ENCODE results near the gene FLNC. TPM values are rescaled to one million over a fixed set of nuclear protein-coding genes. Genes with fewer than 3 reads are reported as not detected.

FLNC gene, protein sequence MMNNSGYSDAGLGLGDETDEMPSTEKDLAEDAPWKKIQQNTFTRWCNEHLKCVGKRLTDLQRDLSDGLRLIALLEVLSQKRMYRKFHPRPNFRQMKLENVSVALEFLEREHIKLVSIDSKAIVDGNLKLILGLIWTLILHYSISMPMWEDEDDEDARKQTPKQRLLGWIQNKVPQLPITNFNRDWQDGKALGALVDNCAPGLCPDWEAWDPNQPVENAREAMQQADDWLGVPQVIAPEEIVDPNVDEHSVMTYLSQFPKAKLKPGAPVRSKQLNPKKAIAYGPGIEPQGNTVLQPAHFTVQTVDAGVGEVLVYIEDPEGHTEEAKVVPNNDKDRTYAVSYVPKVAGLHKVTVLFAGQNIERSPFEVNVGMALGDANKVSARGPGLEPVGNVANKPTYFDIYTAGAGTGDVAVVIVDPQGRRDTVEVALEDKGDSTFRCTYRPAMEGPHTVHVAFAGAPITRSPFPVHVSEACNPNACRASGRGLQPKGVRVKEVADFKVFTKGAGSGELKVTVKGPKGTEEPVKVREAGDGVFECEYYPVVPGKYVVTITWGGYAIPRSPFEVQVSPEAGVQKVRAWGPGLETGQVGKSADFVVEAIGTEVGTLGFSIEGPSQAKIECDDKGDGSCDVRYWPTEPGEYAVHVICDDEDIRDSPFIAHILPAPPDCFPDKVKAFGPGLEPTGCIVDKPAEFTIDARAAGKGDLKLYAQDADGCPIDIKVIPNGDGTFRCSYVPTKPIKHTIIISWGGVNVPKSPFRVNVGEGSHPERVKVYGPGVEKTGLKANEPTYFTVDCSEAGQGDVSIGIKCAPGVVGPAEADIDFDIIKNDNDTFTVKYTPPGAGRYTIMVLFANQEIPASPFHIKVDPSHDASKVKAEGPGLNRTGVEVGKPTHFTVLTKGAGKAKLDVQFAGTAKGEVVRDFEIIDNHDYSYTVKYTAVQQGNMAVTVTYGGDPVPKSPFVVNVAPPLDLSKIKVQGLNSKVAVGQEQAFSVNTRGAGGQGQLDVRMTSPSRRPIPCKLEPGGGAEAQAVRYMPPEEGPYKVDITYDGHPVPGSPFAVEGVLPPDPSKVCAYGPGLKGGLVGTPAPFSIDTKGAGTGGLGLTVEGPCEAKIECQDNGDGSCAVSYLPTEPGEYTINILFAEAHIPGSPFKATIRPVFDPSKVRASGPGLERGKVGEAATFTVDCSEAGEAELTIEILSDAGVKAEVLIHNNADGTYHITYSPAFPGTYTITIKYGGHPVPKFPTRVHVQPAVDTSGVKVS (N-terminal part only)
- total RNA-seq = under 1 TPM; 0.14 to 0.16 TPM

DNA sequence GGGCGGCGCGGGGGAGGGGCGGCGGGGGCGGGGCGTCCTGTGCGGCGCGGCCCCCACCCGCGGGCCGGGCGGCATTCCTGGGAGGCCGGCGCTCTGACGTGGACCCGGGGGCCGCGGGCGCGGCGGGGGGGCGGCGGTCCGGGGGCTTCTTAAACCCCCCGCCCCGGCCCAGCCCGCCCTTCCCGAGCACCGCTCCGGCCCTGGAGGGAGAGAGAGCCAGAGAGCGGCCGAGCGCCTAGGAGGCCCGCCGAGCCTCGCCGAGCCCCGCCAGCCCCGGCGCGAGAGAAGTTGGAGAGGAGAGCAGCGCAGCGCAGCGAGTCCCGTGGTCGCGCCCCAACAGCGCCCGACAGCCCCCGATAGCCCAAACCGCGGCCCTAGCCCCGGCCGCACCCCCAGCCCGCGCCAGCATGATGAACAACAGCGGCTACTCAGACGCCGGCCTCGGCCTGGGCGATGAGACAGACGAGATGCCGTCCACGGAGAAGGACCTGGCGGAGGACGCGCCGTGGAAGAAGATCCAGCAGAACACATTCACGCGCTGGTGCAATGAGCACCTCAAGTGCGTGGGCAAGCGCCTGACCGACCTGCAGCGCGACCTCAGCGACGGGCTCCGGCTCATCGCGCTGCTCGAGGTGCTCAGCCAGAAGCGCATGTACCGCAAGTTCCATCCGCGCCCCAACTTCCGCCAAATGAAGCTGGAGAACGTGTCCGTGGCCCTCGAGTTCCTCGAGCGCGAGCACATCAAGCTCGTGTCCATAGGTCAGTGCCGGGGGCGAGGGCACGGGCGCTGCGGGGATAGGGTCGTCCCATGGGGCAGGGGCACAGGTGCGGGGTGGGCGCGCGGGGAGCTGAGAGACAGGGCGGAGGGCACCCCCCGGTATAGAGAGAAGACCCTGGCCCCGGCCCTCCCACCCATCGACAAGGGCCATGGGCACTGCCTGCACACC is at the start of gene FLNC:
TSS of gene FLNC (plus strand) at position 176 of the 947 bp plus-strand sequence. CDS start at position 408, 232 bp downstream.
- ChIA-PET CTCF (interaction anchor here (1.0 to 4.2 kb wide), 4 partner anchors 12 to 38 kb away, joined by 3 to 22 read pairs (median 8); partner anchors contain the start of genes ATP6V1F and CCDC136), POLR2A (interaction anchor here (1.0 kb wide), 1 partner anchor 92 kb away, joined by 3 read pairs; no protein-coding TSS in a partner anchor)
- Mint-ChIP-seq H3K9me3 (no peaks in the 10 kb centered on the region), H3K4me3 (peak within 1 kb of the TSS; percentile 50), H3K27ac (no peak within 1 kb of the TSS), H3K4me1 (ENCODE audit: low read depth) (peaks cover 15% of the 10 kb centered on the region), H3K36me3 (ENCODE audit: low read depth) (no peaks in the 10 kb centered on the region), H3K27me3 (peaks cover 38% of the 10 kb centered on the region)
- TF ChIP-seq, protein P1, sequence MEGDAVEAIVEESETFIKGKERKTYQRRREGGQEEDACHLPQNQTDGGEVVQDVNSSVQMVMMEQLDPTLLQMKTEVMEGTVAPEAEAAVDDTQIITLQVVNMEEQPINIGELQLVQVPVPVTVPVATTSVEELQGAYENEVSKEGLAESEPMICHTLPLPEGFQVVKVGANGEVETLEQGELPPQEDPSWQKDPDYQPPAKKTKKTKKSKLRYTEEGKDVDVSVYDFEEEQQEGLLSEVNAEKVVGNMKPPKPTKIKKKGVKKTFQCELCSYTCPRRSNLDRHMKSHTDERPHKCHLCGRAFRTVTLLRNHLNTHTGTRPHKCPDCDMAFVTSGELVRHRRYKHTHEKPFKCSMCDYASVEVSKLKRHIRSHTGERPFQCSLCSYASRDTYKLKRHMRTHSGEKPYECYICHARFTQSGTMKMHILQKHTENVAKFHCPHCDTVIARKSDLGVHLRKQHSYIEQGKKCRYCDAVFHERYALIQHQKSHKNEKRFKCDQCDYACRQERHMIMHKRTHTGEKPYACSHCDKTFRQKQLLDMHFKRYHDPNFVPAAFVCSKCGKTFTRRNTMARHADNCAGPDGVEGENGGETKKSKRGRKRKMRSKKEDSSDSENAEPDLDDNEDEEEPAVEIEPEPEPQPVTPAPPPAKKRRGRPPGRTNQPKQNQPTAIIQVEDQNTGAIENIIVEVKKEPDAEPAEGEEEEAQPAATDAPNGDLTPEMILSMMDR (IDR thresholded peaks at IDR 0.05) = no peak
- intact Hi-C loops (cut with micrococcal nuclease) = no loop called here
- ATAC-seq (peak; percentile 59), DNase-seq (peak; percentile 59)

DNA sequence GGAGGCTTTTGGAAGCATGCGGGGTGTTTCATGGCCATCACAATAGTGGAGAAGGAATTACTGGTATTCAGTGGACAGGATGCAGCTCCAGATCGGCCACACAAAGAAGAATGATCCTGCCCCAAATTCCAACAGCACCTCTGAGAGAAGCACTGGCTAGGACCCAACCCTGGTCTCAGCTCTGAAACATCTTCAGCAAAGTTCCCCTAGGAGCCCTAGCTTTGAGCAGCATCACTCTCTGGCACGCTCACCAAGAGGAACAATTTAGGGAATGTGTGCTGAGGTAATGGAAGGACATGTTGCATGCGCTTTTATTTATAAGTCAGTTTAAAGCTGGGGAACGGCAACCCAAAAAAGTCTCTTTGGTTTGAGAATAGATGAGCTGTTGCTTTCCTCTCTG is 49.1 kb upstream of the FLNC start:
- ATAC-seq (no peak), DNase-seq (no peak)
- ChIA-PET CTCF (interaction anchor here (1.0 kb wide), 1 partner anchor 103 kb away, joined by 7 read pairs; no protein-coding TSS in a partner anchor), POLR2A (no interaction called here)
- Mint-ChIP-seq H3K27me3 (no peaks in the 10 kb centered on the region), H3K9me3 (peaks cover 15% of the 10 kb centered on the region), H3K4me1 (ENCODE audit: low read depth) (peaks cover 12% of the 10 kb centered on the region), H3K36me3 (ENCODE audit: low read depth) (peaks cover 5% of the 10 kb centered on the region), H3K4me3 (no peak overlapping the region), H3K27ac (no peak overlapping the region)
- intact Hi-C loops (cut with micrococcal nuclease) = no loop called here
- TF ChIP-seq, protein P1 (IDR thresholded peaks at IDR 0.05) = no peak

DNA sequence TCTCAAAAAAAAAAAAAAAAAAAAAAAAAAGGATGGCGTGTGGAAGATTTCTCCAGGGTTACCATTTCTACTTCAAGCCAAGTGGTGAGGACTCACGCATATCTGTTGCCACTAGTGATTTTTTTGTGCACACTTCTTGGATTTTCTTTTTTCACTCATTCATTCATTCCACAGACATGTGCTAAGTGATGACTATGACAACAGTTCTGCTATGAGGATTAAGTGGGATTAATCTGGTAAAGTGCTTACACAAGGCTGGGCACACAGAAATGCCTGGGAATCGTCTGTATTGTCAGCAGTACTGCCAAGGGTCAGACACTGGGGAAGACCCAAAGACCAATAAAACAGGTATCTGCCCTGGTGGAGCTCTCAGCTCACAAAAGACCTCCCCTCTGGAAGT is 48.4 kb upstream of the FLNC start:
- Mint-ChIP-seq H3K4me3 (no peak overlapping the region), H3K9me3 (peaks cover 14% of the 10 kb centered on the region), H3K27me3 (no peaks in the 10 kb centered on the region), H3K27ac (no peak overlapping the region), H3K36me3 (ENCODE audit: low read depth) (peaks cover 5% of the 10 kb centered on the region), H3K4me1 (ENCODE audit: low read depth) (peaks cover 12% of the 10 kb centered on the region)
- TF ChIP-seq, protein P1 (IDR thresholded peaks at IDR 0.05) = no peak
- DNase-seq (no peak), ATAC-seq (no peak)
- CTCF ChIA-PET = interaction anchor here (1.5 kb wide), 1 partner anchor 12 kb away, joined by 3 read pairs; no protein-coding TSS in a partner anchor
- intact Hi-C loops (cut with micrococcal nuclease) = no loop called here
- POLR2A ChIA-PET = no interaction called here

DNA sequence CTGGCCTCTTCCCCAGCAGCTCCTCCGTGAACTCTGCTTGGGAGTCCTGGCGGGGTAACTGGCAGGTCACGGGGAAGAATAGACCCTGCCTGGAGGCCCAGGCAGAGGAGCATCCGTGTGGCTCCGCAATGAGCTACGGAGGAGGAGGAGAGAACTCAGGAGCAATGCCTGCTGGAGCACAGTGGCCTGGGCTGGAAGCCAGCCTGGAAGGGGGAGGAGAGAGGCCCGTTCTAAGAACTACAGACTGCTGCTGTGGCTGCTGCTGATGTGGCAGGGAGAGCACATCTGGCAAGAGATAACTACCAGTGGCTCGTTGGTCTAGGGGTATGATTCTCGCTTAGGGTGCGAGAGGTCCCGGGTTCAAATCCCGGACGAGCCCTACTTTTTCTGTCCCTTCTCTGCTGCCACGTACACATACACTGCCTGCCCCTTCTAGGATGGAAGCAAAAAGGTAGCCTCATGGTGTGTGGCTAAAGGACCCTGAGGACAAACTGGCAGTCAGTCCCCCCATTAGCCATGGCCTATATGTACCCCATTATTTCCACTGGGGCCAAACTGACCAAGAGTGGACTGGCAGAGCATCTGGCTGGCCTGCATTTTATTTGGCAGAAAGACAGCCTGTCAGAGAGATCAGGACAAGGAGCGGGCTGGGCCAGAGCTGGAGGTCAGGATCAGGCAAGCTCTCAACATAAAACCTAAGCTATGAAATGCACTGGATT is 46.9 kb upstream of the FLNC start:
- POLR2A ChIA-PET = no interaction called here
- H3K27me3 Mint-ChIP-seq = no peaks in the 10 kb centered on the region
- DNase-seq = peak; percentile 25
- H3K27ac Mint-ChIP-seq = no peak overlapping the region
- no peaks in the 10 kb centered on the region for H3K4me1 Mint-ChIP-seq (ENCODE audit: low read depth)
- TF ChIP-seq, protein P1 (IDR thresholded peaks at IDR 0.05) = no peak
- no peak for ATAC-seq
- no peak overlapping the region for H3K4me3 Mint-ChIP-seq
- H3K9me3 Mint-ChIP-seq = no peaks in the 10 kb centered on the region
- CTCF ChIA-PET = interaction anchor here (1.2 to 1.5 kb wide), 2 partner anchors 11 to 100 kb away, joined by 3 to 4 read pairs; no protein-coding TSS in a partner anchor
- intact Hi-C loops (cut with micrococcal nuclease) = no loop called here
- no peaks in the 10 kb centered on the region for H3K36me3 Mint-ChIP-seq (ENCODE audit: low read depth)
